Upper lobe of left lung (tissue), 6 donors: ENCODE results near the gene IFT57. TPM values are rescaled to one million over a fixed set of nuclear protein-coding genes. Genes with fewer than 3 reads are reported as not detected.

ENCODE experiments used
- ATAC-seq, 2 donors: fragments of 200-7000 bp; cut with Tn5 transposase; one replicate each; pipeline ENCODE4 v1.9.1; 2022; ENCODE audit warnings: mild to moderate bottlenecking in 2 of 2, moderate library complexity in 2 of 2; ENCODE audit not compliant: low FRiP score in 2 of 2
- DNase-seq, 2 donors: peaks; one replicate each; pipeline ENCODE4 v3.0.0-alpha.2; 2019 to 2020
- H3K27ac ChIP-seq, 4 donors: fragments of 200-600 bp; sonication (generic); one replicate each; pipeline ENCODE4 v1.5.1; 2016 to 2019
- H3K27me3 ChIP-seq, 4 donors: fragments of 200-600 bp; sonication (generic); one replicate each; pipeline ENCODE4 v1.5.1; 2017 to 2019
- H3K36me3 ChIP-seq, 4 donors: fragments of 200-600 bp; sonication (generic); one replicate each; pipeline ENCODE4 v1.5.1; 2016 to 2019
- H3K4me1 ChIP-seq, 4 donors: fragments of 200-600 bp; sonication (generic); one replicate each; pipeline ENCODE4 v1.5.1; 2018 to 2019
- H3K4me3 ChIP-seq, 4 donors: fragments of 200-600 bp; sonication (generic); one replicate each; pipeline ENCODE4 v1.5.1; 2017 to 2019; ENCODE audit warnings: mild to moderate bottlenecking in 2 of 4, moderate library complexity in 1 of 4
- H3K9me3 ChIP-seq, 4 donors: fragments of 200-600 bp; sonication (generic); one replicate each; pipeline ENCODE4 v1.5.1; 2018 to 2019
- EP300 ChIP-seq, 4 donors: sonication (generic); formaldehyde crosslinking; IDR thresholded peaks; one replicate each; pipeline ENCODE4 v1.5.1; 2017; ENCODE audit warnings: antibody characterized with exemption in 4 of 4, control low read depth in 2 of 4
- POLR2A ChIP-seq, 4 donors: fragments of 450-650 bp; IDR thresholded peaks; one replicate each; pipeline ENCODE4 v1.5.1; 2016 to 2017; ENCODE audit warnings: antibody characterized with exemption in 4 of 4, mild to moderate bottlenecking in 2 of 4
- POLR2AphosphoS5 ChIP-seq, 2 donors: sonication (generic); formaldehyde crosslinking; IDR thresholded peaks; one replicate each; pipeline ENCODE4 v1.5.1; 2017; ENCODE audit warnings: antibody characterized with exemption in 2 of 2
- WGBS, 2 donors: methylation state at CpG; one replicate each; pipeline ENCODE4 v1.1.5; 2017 to 2018; 5-methylcytosine and 5-hydroxymethylcytosine counted together
- total RNA-seq, 6 donors: library from RNA; depleted of rRNA in 4 of 6; stranded (reverse); fragments of >200 nt in 4 of 6; gene quantifications; one replicate each; pipeline versions ENCODE4 v1.1.0 to v1.2.1, GENCODE V29; 2016 to 2021
- TF ChIP-seq, protein P1 (sequence below), 6 experiments: fragments of 450-650 bp in 4 of 6; fragments of 200-600 bp in 2 of 6; sonication (generic) in 2 of 6; IDR thresholded peaks; one replicate each; pipeline ENCODE4 v1.5.1; 2016 to 2019; ENCODE audit warnings: antibody characterized with exemption in 6 of 6
- donor health status: DM: no; HTN: no; CAD: no; lungs with moderate emphysema.
- donor health status: DM: no; HTN: yes; CAD: no; lungs with severe emphysema.

Gene IFT57
- total RNA-seq, 6 donors from 2014 or later, result 118 to 467 (median 232) TPM

DNA sequence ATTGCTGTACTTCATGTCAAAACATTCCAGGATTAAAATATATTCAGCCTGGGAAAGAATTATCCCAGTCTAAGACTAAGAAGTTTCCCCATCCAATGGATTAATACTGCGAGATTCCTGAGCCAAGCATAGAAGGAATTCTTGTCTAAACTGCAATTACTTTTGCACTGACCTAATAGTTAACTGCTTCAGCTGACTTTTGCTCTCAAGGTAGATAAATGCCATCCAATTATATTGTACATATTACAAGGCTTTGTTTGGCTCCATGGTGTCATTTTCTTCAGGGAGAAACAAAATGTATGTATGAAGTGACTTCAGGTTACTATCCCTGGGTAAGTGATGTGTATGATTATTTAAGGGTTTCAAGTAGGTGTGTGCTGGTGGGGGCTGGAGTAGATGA lies 6.1 kb upstream of the IFT57 start:
- Histone ChIP-seq H3K27ac (no peak overlapping the region), H3K4me1 (peaks cover 9 to 13% (median 12%) of the 10 kb centered on the region in 4 donors), H3K4me3 (no peak overlapping the region), H3K9me3 (no peaks in the 10 kb centered on the region), H3K36me3 (no peaks in the 10 kb centered on the region), H3K27me3 (no peaks in the 10 kb centered on the region)
- 88 to 94% methylated on average over 1 of the region's 1 CpG for WGBS, 2 donors
- DNase-seq (no peak), ATAC-seq (no peak)
- TF ChIP-seq, protein P1, sequence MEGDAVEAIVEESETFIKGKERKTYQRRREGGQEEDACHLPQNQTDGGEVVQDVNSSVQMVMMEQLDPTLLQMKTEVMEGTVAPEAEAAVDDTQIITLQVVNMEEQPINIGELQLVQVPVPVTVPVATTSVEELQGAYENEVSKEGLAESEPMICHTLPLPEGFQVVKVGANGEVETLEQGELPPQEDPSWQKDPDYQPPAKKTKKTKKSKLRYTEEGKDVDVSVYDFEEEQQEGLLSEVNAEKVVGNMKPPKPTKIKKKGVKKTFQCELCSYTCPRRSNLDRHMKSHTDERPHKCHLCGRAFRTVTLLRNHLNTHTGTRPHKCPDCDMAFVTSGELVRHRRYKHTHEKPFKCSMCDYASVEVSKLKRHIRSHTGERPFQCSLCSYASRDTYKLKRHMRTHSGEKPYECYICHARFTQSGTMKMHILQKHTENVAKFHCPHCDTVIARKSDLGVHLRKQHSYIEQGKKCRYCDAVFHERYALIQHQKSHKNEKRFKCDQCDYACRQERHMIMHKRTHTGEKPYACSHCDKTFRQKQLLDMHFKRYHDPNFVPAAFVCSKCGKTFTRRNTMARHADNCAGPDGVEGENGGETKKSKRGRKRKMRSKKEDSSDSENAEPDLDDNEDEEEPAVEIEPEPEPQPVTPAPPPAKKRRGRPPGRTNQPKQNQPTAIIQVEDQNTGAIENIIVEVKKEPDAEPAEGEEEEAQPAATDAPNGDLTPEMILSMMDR (IDR thresholded peaks at IDR 0.05), result no peak
- no peak for TF ChIP-seq POLR2AphosphoS5 (IDR thresholded peaks at IDR 0.05)
- no peak for TF ChIP-seq EP300 (IDR thresholded peaks at IDR 0.05)
- no peak for TF ChIP-seq POLR2A (IDR thresholded peaks at IDR 0.05)

DNA sequence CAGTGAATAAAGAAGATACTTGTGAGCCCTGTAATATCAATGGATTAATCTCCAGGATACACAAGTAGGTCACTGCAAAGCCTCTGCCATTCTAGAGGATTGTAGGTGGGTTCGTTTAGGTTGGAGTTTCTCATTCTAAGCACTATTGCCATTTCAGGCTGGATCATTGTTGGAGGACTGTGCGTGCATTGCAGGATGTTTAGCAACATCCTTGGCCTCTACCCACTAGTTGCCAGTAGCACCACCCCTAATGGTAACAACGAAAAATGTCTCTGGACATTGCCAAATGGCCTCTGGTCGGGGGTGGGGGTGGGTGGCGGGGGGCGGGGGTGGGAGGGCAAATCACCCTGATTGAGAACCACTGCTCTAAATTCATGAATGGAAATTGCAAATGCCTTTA lies 4.9 kb upstream of the IFT57 start:
- no peak overlapping the region for H3K4me3 ChIP-seq
- ATAC-seq, result no peak
- TF ChIP-seq EP300 (IDR thresholded peaks at IDR 0.05) (no peak), POLR2AphosphoS5 (IDR thresholded peaks at IDR 0.05) (no peak), POLR2A (IDR thresholded peaks at IDR 0.05) (no peak)
- TF ChIP-seq, protein P1 (IDR thresholded peaks at IDR 0.05), result no peak

DNA sequence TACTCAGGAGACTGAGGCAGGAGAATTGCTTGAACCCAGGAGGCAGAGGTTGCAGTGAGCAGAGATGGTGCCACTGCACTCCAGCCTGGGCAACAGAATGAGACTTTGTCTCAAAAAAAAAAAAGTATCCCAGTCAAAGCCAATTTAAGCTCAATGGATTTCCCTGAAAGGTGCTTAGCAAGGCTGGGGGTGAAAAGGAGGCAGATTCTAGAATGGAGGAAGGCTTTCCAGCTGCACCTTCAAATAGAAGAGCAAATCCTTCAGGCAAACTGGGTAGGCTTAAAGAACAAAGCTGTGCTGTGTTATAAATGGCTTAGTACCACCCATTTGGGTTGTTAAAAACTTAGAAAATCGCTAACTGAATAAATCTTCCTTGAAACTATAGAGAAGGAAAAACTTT lies 3.0 kb upstream of the IFT57 start:
- ATAC-seq (no peak), DNase-seq (no peak)
- H3K36me3 ChIP-seq, result no peaks in the 10 kb centered on the region
- no peaks in the 10 kb centered on the region for H3K27me3 ChIP-seq
- WGBS, 2 donors, result 93 to 94% methylated on average over 1 of the region's 1 CpG
- no peaks in the 10 kb centered on the region for H3K9me3 ChIP-seq
- peaks cover 19 to 26% (median 24%) of the 10 kb centered on the region in 4 donors for H3K4me1 ChIP-seq
- no peak for TF ChIP-seq EP300 (IDR thresholded peaks at IDR 0.05)
- TF ChIP-seq, protein P1 (IDR thresholded peaks at IDR 0.05), result no peak
- TF ChIP-seq POLR2A (IDR thresholded peaks at IDR 0.05), result no peak
- no peak for TF ChIP-seq POLR2AphosphoS5 (IDR thresholded peaks at IDR 0.05)
- no peak overlapping the region for H3K27ac ChIP-seq
- no peak overlapping the region for H3K4me3 ChIP-seq

More for the DNA sequence above, 4.9 kb upstream of the IFT57 start:
- DNase-seq, result no peak
- Histone ChIP-seq H3K4me1 (peaks cover 14 to 19% (median 16%) of the 10 kb centered on the region in 4 donors), H3K27ac (no peak overlapping the region), H3K36me3 (no peaks in the 10 kb centered on the region), H3K27me3 (no peaks in the 10 kb centered on the region), H3K9me3 (no peaks in the 10 kb centered on the region)
- WGBS, 2 donors, result 69 to 80% methylated on average over 1 to 6 of the region's 6 CpGs

DNA sequence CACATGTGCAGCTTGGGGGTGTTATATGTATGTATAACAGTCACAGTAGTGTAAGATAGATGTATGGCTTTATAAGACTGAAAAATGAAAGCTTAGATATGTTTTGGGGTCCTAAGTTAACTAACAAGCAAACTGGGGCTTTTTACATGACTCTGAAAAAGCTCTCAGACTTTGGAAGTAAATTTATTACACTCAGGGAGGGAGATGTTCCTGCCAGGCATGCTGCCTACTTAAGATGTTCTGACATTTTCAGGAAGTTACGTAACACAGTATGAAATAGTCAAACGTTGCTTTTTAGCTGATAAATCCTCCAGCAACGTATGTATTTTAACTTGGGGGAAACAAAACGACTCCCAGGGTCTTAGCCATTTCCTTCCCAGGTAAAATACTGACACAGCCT lies 1.7 kb upstream of the IFT57 start:
- Histone ChIP-seq H3K27me3 (no peaks in the 10 kb centered on the region), H3K27ac (peak overlapping the region; percentile 86 to 92 (median 90)), H3K4me1 (peaks cover 19 to 27% (median 25%) of the 10 kb centered on the region in 4 donors), H3K9me3 (no peaks in the 10 kb centered on the region), H3K4me3 (no peak overlapping the region), H3K36me3 (no peaks in the 10 kb centered on the region)
- no peak for ATAC-seq
- TF ChIP-seq, protein P1 (IDR thresholded peaks at IDR 0.05), result no peak
- TF ChIP-seq POLR2A (IDR thresholded peaks at IDR 0.05) (no peak), POLR2AphosphoS5 (IDR thresholded peaks at IDR 0.05) (no peak), EP300 (IDR thresholded peaks at IDR 0.05) (no peak)
- 17 to 20% methylated on average over 4 of the region's 4 CpGs for WGBS, 2 donors
- DNase-seq, result peak in 1 of 2 donors; percentile 27
